Stimulated activated naive B cell treated with anti-CD40 and anti-IgM and Interleukin-4, amounts not matched to agents 10 μg/mL and 1 μg/mL and 100 μg/mL, for 72 hours (primary cell): ENCODE measurements around the gene KREMEN2.

Source experiments
- ATAC-seq, 2 donors: fragments of 150-1000 bp; cut with Tn5 transposase; replicated peaks; 2 replicates each; pipeline ENCODE4 v1.10.0; 2021; ENCODE audit warnings: moderate library complexity in 1 of 2
- DNase-seq: peaks from one replicate; pipeline ENCODE4 v3.0.0; 2021
- H3K27ac Mint-ChIP-seq: one replicate; pipeline ENCODE4 v1.8.0; 2022; ENCODE audit warnings: mild to moderate bottlenecking, mixed read lengths
- H3K27me3 Mint-ChIP-seq, 2 donors: one replicate each; pipeline ENCODE4 v1.8.0; 2022; ENCODE audit warnings: mixed read lengths in 2 of 2
- H3K36me3 Mint-ChIP-seq, 2 donors: one replicate each; pipeline ENCODE4 v1.8.0; 2022; ENCODE audit warnings: mixed read lengths in 2 of 2, mild to moderate bottlenecking in 1 of 2
- H3K4me1 Mint-ChIP-seq, 2 donors: one replicate each; pipeline ENCODE4 v1.8.0; 2022; ENCODE audit warnings: mixed read lengths in 2 of 2, mild to moderate bottlenecking in 1 of 2
- H3K4me3 Mint-ChIP-seq, 2 donors: one replicate each; pipeline ENCODE4 v1.8.0; 2022; ENCODE audit warnings: mild to moderate bottlenecking in 2 of 2, mixed read lengths in 2 of 2, moderate library complexity in 1 of 2
- H3K9me3 Mint-ChIP-seq, 2 donors: one replicate each; pipeline ENCODE4 v1.8.0; 2022; ENCODE audit warnings: mixed read lengths in 2 of 2, mild to moderate bottlenecking in 1 of 2

The KREMEN2 gene

GRCh38 chr16:2966043-2966807 is 2.1 kb downstream of the KREMEN2 start:
- Mint-ChIP-seq H3K4me1 (peaks cover 33 to 65% of the 10 kb centered on the region in 2 donors), H3K9me3 (no peaks in the 10 kb centered on the region), H3K36me3 (peaks cover 1 to 5% of the 10 kb centered on the region in 2 donors), H3K27me3 (peaks cover 18 to 34% of the 10 kb centered on the region in 2 donors), H3K27ac (no peak overlapping the region), H3K4me3 (no peak overlapping the region)
- DNase-seq (no peak), ATAC-seq (no peak)

- Mint-ChIP-seq H3K27me3 (peaks cover 17 to 34% of the 10 kb centered on the region in 2 donors), H3K4me3 (no peak overlapping the region), H3K4me1 (peaks cover 31 to 64% of the 10 kb centered on the region in 2 donors), H3K9me3 (no peaks in the 10 kb centered on the region), H3K36me3 (peaks cover 3 to 6% of the 10 kb centered on the region in 2 donors), H3K27ac (no peak overlapping the region)
- DNase-seq: no peak
- ATAC-seq: no peak
Observed at GRCh38 chr16:2966808-2967191, 2.7 kb downstream of the KREMEN2 start.

- ATAC-seq (no peak), DNase-seq (no peak)
- H3K9me3 Mint-ChIP-seq: no peaks in the 10 kb centered on the region
- peaks cover 29 to 60% of the 10 kb centered on the region in 2 donors for H3K4me1 Mint-ChIP-seq
- H3K27ac Mint-ChIP-seq: no peak overlapping the region
- H3K4me3 Mint-ChIP-seq: no peak overlapping the region
- peaks cover 5 to 10% of the 10 kb centered on the region in 2 donors for H3K36me3 Mint-ChIP-seq
- H3K27me3 Mint-ChIP-seq: peaks cover 20 to 34% of the 10 kb centered on the region in 2 donors
Observed at GRCh38 chr16:2967211-2967631, 3.1 kb downstream of the KREMEN2 start.

DNA sequence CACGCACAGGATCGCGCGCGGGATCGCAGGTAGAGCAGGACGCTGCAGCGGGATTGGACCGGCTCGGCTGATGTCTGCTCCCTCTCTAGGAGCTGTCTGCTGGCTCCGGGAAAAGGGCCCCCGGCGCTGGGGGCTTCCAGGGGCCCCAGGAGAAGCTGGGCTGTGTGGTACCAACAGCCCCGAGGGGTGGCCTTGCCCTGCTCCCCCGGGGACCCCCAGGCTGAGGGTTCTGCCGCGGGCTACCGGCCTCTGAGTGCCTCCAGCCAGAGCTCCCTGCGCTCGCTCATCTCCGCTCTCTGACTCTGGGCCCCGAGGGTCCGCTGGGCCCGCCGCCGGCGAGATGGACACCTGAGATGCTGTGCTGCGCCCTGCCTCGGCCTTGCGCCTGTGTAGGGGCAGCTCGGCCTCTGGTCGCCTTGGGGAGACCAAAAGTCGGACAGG is 3.7 kb downstream of the KREMEN2 start:
- Mint-ChIP-seq H3K4me3 (peak overlapping the region; percentile 29 to 88), H3K27me3 (peaks cover 24 to 34% of the 10 kb centered on the region in 2 donors), H3K9me3 (no peaks in the 10 kb centered on the region), H3K36me3 (peaks cover 5 to 15% of the 10 kb centered on the region in 2 donors), H3K27ac (no peak overlapping the region), H3K4me1 (peaks cover 29 to 55% of the 10 kb centered on the region in 2 donors)
- no peak for ATAC-seq
- DNase-seq: no peak

- Mint-ChIP-seq H3K27ac (peak overlapping the region; percentile 47), H3K4me1 (peaks cover 27 to 50% of the 10 kb centered on the region in 2 donors), H3K36me3 (peaks cover 5 to 17% of the 10 kb centered on the region in 2 donors), H3K4me3 (peak overlapping the region; percentile 80 to 88), H3K9me3 (no peaks in the 10 kb centered on the region), H3K27me3 (peaks cover 25 to 34% of the 10 kb centered on the region in 2 donors)
- ATAC-seq (no peak), DNase-seq (no peak)
Observed at GRCh38 chr16:2968368-2968737, 4.3 kb downstream of the KREMEN2 start.

DNA sequence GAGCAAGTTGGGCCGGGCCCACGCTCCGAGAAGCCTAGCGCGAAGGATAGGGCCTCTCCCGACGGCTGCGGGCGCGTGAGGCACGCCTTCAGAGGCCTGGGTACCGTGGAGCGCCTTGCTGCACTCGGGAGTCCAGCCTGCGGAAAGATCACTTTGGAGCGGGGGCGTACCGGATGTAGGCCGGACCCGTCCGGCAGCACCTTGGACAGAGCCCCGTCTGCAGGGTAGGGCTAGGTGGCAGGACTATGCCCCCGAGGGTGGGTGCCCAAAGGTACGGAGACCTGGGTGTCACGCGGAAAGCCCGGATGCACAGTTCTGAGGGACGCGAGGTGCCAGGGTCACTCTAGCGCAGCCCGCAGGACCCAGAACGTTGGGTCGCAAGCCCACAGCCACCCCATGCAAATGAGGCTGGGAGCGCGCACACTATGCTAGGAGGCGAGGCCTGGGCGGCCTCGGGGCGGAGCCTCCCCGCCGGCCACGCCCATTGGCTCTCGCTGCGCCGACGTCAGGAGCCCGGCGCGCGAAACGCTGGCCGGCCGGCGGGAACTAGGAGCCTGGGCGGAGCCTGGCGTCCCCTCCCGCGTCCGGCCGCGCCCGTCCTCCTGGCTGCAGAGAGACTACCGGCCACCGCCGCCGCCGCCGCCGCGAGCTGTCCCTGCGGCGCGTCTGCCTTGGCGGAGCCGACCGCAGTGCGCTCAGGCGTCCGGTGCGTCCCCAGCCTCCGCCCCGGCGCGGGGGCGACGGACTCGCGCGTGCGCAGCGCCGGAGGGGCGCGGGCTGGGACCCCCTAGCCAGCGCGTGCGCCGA is 4.9 kb downstream of the KREMEN2 start, which contains the start of gene PAQR4:
Gene PAQR4 (plus strand): TSS at position 611 of the 807 bp plus-strand sequence. CDS start 327 bp downstream, outside the sequence.
- H3K4me3 Mint-ChIP-seq: peak within 1 kb of the TSS; percentile 80 to 88
- peaks cover 5 to 17% of the 10 kb centered on the region in 2 donors for H3K36me3 Mint-ChIP-seq
- DNase-seq (peak; percentile 82), ATAC-seq (peak; percentile 80 to 86)
- peak within 1 kb of the TSS; percentile 47 for H3K27ac Mint-ChIP-seq
- H3K4me1 Mint-ChIP-seq: peaks cover 23 to 44% of the 10 kb centered on the region in 2 donors
- no peaks in the 10 kb centered on the region for H3K9me3 Mint-ChIP-seq
- peaks cover 25 to 28% of the 10 kb centered on the region in 2 donors for H3K27me3 Mint-ChIP-seq

DNA sequence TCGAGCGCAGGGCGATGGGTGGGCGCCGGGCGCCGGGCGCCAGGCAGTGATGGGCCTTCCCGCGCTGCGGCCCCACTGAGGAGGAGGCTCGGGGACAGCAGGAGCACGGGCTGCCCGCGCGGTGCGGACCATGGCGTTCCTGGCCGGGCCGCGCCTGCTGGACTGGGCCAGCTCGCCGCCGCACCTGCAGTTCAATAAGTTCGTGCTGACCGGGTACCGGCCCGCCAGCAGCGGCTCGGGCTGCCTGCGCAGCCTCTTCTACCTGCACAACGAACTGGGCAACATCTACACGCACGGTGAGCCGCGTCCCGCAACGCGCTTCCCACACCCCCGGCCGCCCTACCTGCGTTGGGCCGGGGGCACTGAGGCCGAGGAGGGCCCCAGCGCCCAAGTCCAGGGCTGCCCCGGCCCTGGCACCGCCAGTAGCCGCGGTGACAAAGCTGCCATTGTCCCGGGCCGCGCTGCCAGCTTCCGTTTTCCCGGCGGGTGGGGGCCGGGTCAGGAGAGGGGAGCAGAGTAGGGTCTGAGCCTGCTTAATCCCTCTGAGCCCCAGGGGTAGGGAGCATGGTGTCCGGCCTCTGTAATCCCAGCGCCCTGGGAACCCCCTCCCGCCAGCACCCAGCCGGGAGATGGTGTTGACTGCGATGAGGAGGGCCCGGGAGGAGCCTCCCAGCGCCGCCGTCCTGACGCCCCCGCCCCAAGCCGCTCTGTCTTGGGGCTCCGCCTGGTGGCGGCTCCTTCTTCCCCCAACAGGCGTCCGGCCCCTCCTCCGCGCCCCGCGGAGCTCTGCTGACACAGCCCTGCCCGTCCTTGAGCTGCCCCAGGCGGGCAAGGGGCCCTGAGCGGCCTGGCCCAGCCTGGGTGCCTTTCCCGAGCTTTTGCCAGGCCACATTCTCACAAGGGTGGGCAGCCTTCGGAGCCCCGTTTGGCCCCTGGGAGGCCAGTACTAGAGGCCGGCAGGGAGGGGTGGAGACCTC is 5.8 kb downstream of the KREMEN2 start:
- Mint-ChIP-seq H3K4me1 (peaks cover 19 to 35% of the 10 kb centered on the region in 2 donors), H3K27ac (no peak overlapping the region), H3K36me3 (peaks cover 5 to 17% of the 10 kb centered on the region in 2 donors), H3K9me3 (no peaks in the 10 kb centered on the region), H3K4me3 (peak overlapping the region; percentile 73 to 88), H3K27me3 (peaks cover 24 to 25% of the 10 kb centered on the region in 2 donors)
- ATAC-seq (peak; percentile 55 to 56), DNase-seq (peak; percentile 53)

DNA sequence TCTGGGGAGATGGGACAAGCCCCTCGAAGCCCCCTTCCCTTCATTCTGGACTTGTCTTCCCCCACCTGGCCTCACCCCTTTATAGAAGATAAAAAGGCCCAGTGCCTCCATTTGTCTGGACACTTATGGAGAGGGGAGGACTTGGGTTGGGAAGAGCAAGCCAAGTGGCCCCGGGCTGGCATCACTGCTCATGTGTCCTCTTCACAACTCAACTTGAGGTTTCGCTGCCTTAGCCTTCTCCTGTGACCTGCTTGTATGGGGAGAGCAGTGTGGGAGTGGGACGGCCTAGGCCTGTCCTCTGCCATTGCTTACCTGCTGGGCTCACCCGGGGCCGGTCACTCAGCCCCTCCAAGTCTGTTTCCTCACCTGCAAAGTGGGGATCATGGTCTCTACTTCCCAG is 6.5 kb downstream of the KREMEN2 start:
- ATAC-seq: no peak
- H3K9me3 Mint-ChIP-seq: no peaks in the 10 kb centered on the region
- peaks cover 16 to 27% of the 10 kb centered on the region in 2 donors for H3K4me1 Mint-ChIP-seq
- no peak overlapping the region for H3K27ac Mint-ChIP-seq
- peak overlapping the region; percentile 73 to 88 for H3K4me3 Mint-ChIP-seq
- no peak for DNase-seq
- H3K27me3 Mint-ChIP-seq: peaks cover 24 to 25% of the 10 kb centered on the region in 2 donors
- peaks cover 5 to 17% of the 10 kb centered on the region in 2 donors for H3K36me3 Mint-ChIP-seq

DNA sequence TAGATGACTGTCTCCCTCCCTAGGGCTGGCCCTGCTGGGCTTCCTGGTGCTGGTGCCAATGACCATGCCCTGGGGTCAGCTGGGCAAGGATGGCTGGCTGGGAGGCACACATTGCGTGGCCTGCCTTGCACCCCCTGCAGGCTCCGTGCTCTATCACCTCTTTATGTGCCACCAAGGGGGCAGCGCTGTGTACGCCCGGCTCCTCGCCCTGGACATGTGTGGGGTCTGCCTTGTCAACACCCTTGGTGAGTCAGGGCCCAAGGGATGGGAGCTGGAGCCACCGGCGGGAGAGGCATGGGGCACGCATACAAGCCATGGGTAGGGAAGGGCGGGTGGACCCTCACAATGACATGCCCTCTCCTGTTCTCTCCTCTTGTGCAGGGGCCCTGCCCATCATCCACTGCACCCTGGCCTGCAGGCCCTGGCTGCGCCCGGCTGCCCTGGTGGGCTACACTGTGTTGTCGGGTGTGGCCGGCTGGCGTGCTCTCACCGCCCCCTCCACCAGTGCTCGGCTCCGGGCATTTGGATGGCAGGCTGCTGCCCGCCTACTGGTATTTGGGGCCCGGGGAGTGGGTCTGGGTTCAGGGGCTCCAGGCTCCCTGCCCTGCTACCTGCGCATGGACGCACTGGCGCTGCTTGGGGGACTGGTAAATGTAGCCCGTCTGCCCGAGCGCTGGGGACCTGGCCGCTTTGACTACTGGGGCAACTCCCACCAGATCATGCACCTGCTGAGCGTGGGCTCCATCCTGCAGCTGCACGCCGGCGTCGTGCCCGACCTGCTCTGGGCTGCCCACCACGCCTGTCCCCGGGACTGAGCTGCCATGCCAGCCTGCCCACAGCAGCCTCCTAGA is 7.3 kb downstream of the KREMEN2 start:
- Mint-ChIP-seq H3K27ac (peak overlapping the region; percentile 59), H3K4me3 (peak overlapping the region; percentile 73 to 88)

DNA sequence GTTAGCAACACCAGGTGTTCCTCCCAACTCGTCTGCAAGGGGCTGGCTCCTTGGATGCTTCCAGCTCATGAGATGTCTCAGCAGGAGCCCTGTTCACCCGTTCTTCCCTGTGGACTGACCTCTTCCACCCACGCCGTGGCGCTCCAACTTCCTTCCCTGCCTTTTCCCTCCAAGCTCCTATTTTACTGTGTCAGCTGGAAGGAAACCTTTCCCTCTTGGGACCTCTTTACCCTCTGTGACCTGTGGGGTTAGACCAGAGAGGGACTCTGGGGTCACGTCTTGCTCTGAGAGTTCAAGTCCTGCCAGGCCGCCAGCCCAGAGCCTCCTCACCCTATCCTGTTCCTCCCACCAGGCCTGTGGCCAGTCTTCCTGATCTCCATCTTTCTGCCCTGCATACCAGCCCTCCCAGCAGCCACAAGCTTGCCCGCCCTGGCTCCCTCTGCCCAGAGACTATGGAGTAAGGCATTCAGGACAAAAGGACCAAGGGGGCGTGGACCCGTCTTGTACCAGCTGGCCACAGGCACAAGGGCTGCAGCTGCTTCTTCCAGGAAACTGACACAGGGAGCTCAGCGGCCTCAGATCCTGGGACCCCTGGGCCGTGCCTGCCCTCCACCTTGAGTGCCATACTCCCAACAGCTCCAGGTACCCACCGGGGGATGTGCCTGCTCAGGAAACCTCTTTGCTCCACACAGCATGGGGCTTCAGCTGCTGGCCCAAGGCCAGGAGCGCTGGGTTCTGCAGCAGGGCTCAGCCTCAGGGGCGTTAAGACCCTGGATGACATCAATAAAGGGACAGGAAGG is 8.1 kb downstream of the KREMEN2 start:
- DNase-seq: no peak
- Mint-ChIP-seq H3K4me1 (peaks cover 16 to 27% of the 10 kb centered on the region in 2 donors), H3K27ac (peak overlapping the region; percentile 75), H3K4me3 (peak overlapping the region in 1 of 2 donors; percentile 3), H3K36me3 (peaks cover 6 to 17% of the 10 kb centered on the region in 2 donors), H3K27me3 (peaks cover 24 to 25% of the 10 kb centered on the region in 2 donors), H3K9me3 (no peaks in the 10 kb centered on the region)
- no peak for ATAC-seq

More for the DNA sequence above, 7.3 kb downstream of the KREMEN2 start:
- ATAC-seq: no peak
- DNase-seq: no peak
- H3K27me3 Mint-ChIP-seq: peaks cover 24 to 25% of the 10 kb centered on the region in 2 donors
- H3K36me3 Mint-ChIP-seq: peaks cover 5 to 17% of the 10 kb centered on the region in 2 donors
- H3K4me1 Mint-ChIP-seq: peaks cover 16 to 27% of the 10 kb centered on the region in 2 donors
- H3K9me3 Mint-ChIP-seq: no peaks in the 10 kb centered on the region

DNA sequence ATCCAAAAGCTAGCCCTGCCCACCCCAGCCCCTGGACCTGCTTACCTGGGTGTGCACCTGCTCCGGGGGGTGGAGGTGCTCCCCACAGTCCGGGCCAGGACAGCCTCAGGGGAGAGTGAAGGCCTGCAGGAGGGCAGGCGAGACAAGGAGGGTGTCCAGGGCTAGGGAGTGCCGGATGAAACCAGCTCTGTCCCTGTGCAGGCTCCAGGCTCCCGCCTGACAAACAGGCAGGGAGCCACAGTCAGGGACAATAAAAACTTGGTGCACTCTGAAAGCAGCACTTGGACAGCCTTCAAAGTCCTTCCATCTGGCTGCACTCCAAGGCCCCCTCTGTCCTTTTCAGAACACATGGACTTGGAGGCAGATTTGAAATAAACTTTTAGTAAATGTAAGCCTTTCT is 9.0 kb downstream of the KREMEN2 start:
- DNase-seq (no peak), ATAC-seq (no peak)
- Mint-ChIP-seq H3K27ac (no peak overlapping the region), H3K4me1 (peaks cover 13 to 22% of the 10 kb centered on the region in 2 donors), H3K4me3 (no peak overlapping the region), H3K36me3 (peaks cover 6 to 17% of the 10 kb centered on the region in 2 donors), H3K9me3 (no peaks in the 10 kb centered on the region), H3K27me3 (peaks cover 16 to 21% of the 10 kb centered on the region in 2 donors)
